ENCODE data around the gene MAP3K20.
A peak's percentile ranks its signal among the peaks of the same experiment; 100 is the strongest.
"Not testable (repeated sequence)": the region's sequence is repeated elsewhere in the genome, so short reads cannot be mapped to it uniquely, and the experiment has no call there.

Gene MAP3K20

GRCh38 chr2:173238831-173239230 lies 163.2 kb downstream of the MAP3K20 start:
- no peak for DNase-seq

DNA sequence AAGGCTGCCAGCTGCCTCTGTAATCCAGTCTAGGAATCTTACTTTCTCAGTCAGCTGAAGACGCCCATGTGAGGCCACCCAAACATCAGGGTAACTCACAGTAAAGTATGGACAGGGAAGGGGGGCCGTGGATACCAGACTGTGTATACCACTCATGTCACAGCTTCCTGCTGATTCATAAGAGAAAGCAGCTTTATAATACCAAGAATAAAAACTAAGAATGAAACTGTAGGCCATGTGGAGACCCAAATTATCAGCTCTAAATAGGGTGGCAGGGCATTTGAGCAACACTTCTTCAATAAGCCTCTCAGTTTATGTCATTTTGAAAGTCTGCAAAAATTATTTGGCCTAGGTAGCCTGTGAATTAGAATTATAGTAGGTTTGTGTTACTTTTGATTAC lies 164.0 kb downstream of the MAP3K20 start:
- DNase-seq = no peak

GRCh38 chr2:173240083-173240482 lies 164.4 kb downstream of the MAP3K20 start:
- DNase-seq = no peak

DNA sequence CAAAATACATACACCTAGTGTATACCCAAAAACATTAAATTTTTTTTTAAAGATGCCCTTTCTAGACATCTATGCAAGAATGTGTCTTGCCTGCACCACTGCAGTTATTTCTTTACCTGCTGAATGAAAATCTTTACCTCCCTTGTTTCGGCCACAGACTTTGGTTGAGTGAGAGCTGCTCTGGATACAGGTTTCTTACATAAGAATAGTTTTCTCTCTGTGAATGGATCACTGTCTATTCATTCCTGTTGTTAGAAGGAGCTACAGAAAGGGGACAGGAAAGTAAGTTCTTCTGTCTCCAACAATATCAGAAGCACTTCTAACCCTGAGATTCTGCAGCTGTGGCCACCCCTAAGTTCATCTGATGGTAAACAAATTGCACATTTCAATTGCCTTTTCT lies 166.0 kb downstream of the MAP3K20 start:
- no peak for DNase-seq

- no peak for DNase-seq
These were observed 171.5 kb downstream of the MAP3K20 start for GRCh38 chr2:173247156-173247555.

DNA sequence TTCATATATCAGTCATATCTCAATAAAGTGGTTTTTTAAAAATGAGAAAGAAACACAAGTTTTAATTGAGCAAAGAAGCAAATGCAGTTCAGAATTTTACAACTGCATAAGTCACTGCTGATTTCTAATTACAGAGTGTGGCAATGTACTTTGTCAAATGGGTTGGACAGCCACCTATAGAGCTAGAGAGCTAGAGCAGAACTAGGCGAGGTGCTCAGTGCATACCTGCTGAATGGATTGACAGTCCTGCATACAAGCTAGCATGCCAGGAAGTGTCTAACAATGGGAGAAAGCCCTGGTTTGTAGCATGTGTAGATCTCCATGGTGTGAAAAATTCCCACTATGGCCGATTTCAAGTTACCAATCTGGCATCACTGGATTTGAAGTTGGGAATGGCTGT lies 172.7 kb downstream of the MAP3K20 start:
- DNase-seq = no peak

GRCh38 chr2:173249661-173250641 lies 174.3 kb downstream of the MAP3K20 start:
- peak in 2 of 3 experiments; percentile 45 to 86 for DNase-seq

GRCh38 chr2:173251225-173251624 lies 175.6 kb downstream of the MAP3K20 start:
- DNase-seq = no peak

GRCh38 chr2:173252581-173252980 lies 176.9 kb downstream of the MAP3K20 start:
- DNase-seq = no peak

- no peak for DNase-seq
These were observed 179.0 kb downstream of the MAP3K20 start for GRCh38 chr2:173254659-173255058.

GRCh38 chr2:173258701-173259100 lies 183.1 kb downstream of the MAP3K20 start:
- DNase-seq = no peak

DNA sequence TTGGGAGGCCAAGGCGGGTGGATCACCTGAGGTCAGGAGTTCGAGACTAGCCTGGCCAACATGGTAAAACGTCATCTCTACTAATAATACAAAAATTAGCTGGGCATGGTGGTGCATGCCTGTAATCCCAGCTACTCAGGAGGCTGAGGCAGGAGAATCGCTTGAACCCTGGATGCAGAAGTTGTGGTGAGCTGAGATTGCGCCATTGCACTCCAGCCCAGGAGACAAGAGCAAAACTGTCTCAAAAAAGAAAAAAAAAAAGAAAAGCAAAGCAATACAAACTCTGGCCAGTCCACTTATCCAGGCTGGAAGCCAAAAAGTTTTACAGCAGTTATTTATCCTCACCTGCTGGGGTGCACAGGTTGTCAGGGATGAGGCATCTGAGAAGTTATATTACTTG lies 186.7 kb downstream of the MAP3K20 start:
- not testable (repeated sequence) for DNase-seq

DNA sequence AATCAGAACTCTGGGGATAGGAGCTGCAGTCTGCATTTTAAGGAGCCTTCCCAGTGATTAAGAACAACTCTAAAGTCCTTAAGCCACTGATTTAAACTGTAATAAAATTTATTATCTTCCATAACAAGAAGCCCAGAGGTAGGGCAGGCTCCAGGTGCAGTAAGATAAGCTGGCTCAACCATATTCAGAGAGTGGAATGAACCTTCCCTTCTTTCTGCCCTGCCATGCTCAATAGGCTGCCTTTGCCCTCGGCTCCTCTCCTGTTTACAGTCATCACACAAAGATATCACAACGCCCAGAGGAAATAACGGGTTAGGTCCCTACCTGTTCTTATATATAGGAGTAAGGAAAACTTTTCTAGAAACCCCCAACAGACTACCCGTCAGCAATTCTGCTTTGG lies 188.5 kb downstream of the MAP3K20 start:
- no peak for DNase-seq

GRCh38 chr2:173264603-173265366 lies 189.1 kb downstream of the MAP3K20 start:
- DNase-seq = no peak

GRCh38 chr2:173271135-173271534 lies 195.5 kb downstream of the MAP3K20 start:
- DNase-seq = no peak

DNA sequence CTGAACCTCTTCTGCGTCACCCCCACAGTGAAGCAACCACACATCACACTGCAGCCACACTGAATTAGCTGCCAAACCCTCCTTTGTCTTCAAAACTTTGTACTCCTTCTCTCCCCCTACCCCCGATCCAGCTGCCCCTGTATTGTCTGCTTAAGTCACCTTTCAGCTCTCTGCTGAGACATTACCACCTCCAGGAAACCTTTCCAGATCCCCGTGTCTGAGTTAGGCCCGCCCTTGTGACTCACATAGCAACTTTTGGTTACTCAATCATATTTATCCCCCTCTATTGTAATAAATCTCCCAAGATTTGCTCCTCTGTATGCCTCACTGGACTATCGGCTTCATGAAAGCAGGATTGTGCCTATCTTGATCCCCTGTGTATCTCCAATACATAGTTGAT lies 196.2 kb downstream of the MAP3K20 start:
- DNase-seq = no peak

GRCh38 chr2:173272849-173273248 lies 197.2 kb downstream of the MAP3K20 start:
- no peak for DNase-seq

DNA sequence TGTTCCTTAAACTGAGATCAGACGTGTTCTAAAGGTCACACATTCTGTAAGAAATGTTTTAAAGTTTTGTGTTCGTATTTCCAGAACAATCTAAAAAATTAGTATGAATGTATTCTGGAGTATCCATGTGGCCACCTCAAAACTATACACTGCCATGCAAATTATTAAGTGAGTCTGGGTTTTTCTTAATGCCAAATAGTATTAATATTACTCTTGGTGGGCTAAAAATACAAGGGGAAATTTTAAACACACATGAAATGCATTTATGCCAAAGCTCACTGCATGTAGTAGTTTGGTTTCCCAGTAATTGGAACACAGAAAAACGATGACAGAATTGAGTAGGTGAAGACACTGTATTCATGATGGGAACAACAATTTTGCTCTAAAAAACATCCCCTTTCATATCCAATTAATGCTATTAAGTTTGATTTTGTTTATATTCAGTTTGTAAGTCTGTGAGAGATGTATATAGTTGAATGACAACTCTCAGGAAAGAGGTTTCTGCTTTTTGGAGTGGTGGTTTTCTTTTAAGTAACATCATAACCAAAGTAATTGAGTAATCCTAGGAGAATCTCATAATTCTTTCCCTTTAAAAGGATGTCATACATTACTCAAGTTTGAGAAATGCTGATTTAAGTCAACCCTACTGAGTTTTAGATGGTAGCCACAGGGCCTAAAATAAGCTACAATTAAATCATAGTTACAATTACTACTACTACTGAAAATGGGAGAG lies 203.3 kb downstream of the MAP3K20 start:
- DNase-seq = no peak

GRCh38 chr2:173279527-173279868 lies 203.9 kb downstream of the MAP3K20 start:
- peak in 1 of 3 experiments; percentile 24 for DNase-seq

GRCh38 chr2:173280853-173281252 lies 205.2 kb downstream of the MAP3K20 start:
- DNase-seq = no peak

GRCh38 chr2:173281898-173282297 lies 206.3 kb downstream of the MAP3K20 start:
- not testable (repeated sequence) for DNase-seq

DNA sequence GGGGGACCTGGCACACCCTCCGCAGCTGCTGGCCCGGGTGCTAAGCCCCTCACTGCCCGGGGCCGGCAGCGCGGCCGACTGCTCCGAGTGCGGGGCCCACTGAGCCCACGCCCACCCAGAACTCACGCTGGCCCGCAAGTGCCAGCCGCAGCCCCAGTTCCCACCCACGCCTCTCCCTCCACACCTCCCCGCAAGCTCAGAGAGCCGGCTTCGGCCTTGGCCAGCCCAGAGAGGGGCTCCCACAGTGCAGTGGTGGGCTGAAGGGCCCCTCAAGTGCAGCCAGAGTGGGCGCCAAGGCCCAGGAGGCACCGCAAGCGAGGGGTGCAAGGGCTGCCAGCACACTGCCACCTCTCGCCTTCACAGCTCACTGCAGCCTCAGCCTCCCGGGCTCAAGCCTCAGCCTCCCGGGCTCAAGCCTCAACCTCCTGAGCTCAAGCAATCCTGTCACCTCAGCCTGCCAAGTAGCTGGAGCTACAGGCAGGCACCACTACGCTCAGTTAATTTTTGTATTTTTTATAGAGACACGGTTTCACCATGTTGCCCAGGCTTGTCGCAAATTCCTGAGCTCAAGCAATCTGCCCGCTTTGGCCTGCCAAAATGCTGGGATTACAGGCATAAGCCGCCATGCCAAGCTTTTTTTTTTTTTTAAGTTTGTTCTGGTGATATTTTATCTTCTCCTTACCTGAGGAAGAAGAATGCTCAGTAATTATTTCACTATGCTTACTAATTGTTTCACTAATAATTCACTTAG lies 207.3 kb downstream of the MAP3K20 start:
- DNase-seq = no peak

Data from NCI-H1417 (cell line).